Measurements from ENCODE around the gene PPY.
"Not testable (repeated sequence)": the region's sequence is repeated elsewhere in the genome, so short reads cannot be mapped to it uniquely, and the experiment has no call there.

Gene PPY

DNA sequence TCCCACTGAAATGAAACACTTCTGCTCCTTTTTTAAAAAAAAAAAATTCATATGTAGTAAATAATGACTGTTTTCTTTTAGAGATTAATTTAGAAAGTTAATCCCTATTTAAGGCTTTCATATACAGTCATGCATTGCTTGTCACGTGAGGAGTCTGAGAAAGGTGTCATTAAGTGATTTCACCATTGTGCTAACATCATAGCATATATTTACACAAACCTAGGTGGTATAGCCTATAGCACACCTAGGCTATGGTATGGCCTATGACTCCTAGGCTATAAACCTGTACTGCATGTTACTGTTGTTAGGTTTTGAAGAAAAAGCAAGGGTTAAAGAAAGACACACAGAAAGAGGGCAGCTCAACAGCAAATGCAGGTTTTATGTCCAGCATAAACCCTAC lies 13.7 kb downstream of the PPY start:
- peak; percentile 31 for DNase-seq

- not testable (repeated sequence) for DNase-seq
Observed at GRCh38 chr17:43927929-43928328, 14.3 kb downstream of the PPY start.

- no peak for DNase-seq
Observed at GRCh38 chr17:43927060-43927864, 15.0 kb downstream of the PPY start.

GRCh38 chr17:43924558-43924957 lies 17.7 kb downstream of the PPY start:
- DNase-seq = no peak

DNA sequence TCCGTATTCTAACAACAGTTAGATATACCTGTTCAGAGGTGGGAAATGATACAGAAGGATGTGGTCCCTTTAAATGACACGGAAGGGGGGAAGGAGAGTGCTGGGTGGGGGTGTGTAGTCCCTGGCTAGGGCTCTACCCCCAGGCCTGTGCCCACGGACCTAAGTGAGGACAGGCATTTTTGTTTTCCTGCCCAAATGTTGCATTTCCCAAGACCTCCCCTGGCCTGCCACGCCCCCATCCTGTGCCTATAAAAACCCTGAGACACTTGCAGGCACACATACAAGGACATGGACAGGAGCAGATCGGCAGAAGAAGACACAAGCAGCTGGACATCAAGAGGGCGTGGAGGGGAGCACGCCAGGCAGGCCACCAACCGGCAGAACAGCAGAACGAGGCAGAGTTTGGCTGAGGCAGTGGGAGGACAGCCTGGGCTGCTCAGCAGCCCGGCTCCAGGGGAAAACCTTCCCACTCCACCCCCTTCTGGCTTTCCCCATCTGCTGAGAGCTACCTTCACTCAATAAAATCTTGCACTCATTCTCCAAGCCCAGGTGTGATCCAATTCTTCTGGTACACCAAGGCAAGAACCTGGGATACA lies 21.7 kb downstream of the PPY start:
- no peak for DNase-seq

GRCh38 chr17:43918026-43918389 lies 24.3 kb downstream of the PPY start:
- DNase-seq = no peak

- no peak for DNase-seq
Observed at GRCh38 chr17:43917348-43918025, 24.8 kb downstream of the PPY start.

DNA sequence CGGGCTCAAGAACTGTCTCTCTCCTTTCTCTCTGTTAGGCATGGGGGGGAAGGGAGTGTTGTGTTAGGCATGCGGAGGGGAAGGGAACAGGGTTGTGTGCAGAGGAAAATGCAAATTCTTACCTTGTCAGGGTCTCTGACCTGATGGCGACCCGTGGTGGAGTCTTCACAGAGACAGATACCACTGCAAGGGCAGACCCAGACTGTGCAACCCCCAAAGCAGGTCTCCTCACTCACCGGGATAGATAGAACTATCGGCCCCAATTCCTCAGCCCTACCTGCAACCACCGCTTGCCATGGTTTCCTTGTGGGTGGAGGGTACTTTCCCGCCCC lies 25.3 kb downstream of the PPY start:
- DNase-seq = no peak

- DNase-seq = no peak
Observed at GRCh38 chr17:43916385-43916784, 25.9 kb downstream of the PPY start.

DNA sequence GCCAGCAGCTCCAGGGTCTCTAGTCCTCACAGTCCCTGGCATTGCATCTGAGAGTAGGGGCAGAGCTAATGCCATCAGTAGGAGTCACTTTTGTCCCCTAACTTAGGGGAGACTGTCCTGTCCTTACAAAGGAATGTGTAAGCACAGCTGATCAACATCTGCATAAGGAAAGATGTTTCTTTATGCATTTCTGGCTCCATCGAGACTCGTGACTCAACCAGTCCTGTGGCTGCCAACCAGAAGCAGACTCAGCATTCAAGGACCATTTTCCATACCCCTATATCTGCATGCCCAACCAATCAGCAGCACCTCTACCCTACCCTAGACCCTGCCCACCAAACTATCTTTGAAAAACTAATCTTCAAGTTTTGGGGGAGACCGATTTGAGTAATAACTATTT lies 26.7 kb downstream of the PPY start:
- no peak for DNase-seq

DNA sequence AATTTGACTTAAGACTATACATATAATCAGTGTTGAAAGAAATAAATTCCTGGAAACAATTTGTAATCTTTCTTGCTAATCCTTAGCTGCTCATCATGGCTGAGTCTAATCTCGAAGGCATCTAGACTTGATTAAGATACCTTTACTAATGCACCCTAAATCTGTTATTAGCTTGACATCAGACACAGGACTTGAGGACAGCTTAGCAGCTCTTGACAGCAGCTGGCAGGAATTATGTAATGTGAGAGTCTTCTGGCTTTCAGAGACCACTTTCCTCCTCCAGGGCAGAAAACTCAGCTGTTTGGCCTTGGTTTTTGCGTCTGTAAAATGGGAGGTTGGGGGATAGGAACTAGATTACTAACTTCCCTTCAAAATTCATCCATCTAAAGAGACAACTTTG lies 27.8 kb downstream of the PPY start:
- DNase-seq = no peak

DNA sequence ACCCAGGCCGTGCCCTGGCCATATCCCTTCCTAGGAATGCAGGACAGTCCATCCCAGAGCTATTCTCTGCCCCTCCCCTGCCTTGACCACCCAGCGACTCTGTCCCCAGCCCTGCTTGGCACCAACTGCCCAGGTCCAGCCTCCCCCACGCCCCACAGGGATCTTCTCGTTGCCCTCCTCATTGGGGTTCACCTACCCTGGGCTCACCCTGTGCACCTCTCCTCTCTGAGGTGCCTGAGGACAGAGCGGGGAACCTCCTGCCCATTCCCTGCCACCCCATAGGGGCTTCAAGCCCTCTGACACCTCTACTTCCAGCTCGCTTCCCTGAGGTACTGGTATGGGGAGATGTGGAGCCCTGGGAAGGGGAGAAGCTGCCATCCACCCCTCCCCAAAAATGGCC lies 28.7 kb downstream of the PPY start:
- no peak for DNase-seq

- DNase-seq = no peak
Observed at GRCh38 chr17:43912635-43913304, 29.5 kb downstream of the PPY start.

DNA sequence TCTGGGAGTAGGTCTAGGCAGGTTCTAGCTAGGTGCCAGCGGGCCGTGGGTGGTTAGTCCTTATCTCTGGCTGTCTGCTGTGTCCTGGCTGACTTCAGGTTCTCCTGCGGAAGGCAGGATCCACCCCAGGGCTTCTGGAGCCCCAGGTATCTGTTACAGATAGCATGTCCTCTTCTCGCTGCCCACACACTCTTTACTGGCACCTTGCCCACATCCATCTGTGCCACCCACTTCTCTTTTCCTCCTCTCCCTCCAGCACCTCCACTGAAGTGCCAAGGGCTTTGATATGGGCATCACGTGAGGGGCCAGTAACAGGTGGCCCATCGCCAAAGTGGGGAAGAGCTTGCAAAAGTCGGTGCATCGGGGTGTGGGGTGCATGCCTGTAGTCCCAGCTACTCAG lies 30.4 kb downstream of the PPY start:
- no peak for DNase-seq

DNA sequence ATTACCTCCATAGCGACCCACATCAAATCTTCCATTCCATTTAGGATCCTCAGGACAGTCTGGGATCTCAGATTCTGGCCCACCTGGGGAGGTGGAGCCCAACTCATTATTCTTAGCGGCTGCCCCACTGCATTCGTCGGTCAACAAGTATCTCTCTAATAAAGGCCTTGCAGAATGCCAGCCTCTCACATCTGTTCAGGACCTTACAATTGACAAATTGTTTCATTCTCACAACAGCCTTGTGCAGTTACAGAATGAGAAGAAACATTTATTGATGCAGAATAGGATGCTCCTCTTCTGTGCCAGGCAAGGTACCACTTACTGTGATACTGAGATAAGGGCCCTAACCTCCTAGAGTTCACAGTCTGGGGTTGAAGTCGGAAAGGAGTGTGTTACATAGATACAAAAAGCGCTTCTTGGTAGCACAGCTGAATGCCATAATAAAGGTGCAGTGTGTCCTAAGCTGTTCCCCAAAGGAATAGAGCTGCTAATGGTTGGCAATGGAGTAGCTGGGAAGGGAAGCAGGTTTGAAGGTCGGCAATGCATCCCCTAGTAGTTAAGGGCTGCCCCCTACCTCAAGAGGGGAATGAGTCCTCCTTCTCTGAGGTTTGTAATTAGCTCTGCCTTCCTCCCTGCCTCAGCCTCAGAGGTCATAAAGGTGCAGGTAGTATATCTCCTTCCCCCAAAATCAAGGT lies 32.6 kb downstream of the PPY start:
- DNase-seq = no peak

DNA sequence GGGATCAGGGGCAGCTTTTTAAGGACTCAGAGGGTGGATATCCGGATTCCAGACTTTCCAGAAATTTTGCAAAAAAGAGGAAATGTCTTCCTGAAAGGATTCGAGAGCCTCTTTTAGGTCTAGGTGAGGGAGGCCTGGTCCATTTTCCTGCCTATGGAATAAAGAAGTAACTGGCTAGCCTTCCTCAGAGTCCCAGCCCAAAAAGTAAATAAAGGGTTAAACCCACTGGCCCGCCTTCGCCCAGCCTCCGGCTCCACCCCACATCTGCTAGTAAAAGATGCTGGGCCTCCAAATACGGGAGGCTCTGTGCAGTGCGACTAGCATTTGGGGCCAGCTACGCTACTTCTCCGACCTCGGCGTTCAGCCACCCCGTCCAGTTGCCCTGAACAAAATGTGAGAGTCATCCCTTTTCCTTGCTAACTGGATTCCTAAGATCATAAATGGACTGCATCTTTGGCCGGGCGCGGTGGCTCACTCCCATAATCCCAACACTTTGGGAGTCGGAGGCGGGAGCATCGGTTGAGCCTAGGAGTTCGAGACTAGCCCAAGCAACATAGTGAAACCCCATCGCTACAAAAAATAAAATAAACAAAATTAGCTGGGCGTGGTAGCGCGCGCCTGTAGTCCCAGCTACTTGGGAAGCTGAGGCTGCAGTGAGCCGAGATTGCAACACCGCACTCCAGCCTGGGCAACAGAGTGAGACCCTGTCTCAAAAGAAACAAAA lies 34.1 kb downstream of the PPY start:
- no peak for DNase-seq

DNA sequence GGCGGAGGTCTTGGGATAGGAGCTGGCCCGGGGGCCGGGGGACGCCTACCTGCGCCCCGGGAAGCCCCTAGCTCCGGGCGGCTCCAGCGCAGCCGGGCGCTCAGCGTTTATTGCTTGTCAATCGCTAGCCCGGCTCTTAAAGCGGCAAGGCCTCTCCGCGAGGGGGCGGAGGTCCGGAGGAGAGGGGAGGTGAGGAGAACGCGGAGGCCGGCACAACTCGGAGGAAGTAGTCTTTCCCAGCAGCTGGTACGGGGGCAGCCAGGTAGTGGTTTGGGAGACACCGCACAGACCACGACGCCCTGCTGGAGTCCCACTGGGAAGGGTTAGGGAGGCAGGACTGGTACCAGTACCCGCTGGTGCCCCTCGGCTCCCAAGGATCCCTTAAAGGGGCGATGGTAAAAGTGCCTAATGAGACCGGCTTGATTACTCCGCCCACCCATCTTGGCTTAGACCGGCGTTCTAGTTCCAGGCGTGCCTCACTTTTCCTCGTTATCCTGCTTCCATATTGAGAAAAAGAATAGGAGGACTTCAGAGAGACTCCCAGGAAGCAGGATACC lies 34.8 kb downstream of the PPY start, which contains the start of gene MPP2:
MPP2 (minus strand) TSS at position 112 of the 557 bp plus-strand sequence. CDS start 3,076 bp downstream, outside the sequence.
- no peak for DNase-seq

DNA sequence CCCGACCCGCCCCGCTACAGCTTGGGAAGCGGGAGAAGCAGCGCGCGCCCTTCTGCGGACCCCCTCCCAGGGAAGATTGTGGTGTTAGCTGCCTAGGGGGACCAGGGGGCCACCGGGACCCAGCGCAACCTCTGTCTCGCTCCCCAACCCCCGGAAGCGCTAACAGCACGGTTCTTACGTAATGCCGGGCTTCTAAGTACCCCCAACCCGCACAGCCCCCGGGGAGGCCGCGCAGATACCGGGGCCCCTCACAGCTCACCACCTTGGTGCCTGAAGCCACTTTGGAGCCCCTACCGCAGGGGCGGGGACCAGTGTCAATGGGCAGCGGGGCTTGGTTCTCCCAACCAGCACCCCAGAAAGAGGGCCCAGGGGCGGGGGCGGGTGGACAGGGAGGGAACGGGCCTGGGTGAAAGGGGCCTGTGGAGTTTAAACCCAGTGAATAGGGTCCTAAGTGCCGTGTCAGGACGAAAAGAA lies 35.3 kb downstream of the PPY start:
- DNase-seq = no peak

DNA sequence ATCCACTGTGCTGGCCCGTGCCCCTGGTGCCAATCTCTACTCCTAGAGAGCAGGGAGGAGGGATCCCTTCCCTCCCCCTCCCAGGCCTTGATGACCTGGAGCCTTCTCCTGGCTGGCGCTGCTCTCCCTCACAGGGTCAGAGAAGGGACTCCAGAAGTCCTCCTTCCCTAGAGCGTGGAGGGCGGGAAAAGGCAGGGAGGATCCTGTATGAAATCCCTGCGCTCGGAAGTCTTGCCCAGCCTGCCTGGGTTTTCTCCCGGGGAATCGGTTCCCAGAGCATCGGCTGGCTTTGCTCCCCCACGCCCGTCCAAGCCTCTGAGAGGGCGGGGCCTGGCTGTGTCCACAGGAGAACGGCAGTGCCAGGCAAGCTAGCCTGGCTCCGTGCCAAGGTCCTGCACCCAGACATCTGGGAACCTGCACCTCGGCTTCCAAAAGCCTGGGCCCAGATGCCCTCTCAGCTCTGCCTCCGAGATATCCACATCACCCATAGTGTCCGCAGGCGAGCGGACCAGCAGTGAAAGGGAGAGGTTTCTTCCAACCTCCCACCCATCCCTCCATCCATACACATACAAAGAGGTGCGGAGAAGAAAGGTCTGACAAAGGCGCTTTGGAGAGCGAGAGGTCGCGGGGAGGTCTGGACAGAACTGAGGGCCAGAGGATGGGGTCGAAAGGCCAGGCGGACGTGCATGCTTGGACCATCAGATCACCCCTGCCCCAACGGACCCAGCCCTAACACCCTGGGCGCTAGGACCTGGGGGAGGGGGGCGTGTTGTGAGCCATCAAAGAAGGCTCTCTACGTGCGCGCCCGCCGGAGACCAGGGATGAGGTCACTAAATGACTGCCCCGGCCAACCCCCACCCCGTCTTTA lies 36.1 kb downstream of the PPY start:
- DNase-seq = no peak

DNA sequence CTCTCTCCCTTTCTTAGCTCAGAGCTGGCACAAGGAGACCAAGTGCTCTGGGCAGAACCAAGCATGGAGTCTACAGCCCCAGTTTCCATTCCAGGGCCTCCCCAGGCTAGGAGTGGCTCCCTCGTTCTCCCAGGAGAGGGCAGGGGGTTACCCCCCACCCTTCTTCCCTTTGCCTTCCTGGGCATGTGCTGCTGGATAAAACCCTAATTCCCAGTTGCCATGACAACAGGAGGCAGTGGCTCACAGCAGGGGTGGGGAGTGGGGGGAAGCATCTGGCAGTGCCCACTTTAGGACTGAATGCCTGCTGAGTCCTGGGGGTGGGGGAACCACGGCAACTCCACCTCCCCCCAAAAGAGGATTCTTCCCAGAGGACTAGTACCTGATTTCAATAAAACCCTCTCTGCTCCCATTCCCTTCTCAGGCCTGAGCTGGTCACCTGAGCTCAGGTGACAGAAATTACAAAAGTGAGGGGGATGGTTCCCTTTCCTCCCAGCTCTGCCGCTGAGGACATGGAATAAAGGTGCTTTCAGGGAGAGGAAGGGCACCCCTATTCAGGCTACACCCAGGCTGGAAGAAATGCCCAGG lies 36.8 kb downstream of the PPY start:
- DNase-seq = no peak
